ENCODE data around the gene ARHGEF28.

DNA sequence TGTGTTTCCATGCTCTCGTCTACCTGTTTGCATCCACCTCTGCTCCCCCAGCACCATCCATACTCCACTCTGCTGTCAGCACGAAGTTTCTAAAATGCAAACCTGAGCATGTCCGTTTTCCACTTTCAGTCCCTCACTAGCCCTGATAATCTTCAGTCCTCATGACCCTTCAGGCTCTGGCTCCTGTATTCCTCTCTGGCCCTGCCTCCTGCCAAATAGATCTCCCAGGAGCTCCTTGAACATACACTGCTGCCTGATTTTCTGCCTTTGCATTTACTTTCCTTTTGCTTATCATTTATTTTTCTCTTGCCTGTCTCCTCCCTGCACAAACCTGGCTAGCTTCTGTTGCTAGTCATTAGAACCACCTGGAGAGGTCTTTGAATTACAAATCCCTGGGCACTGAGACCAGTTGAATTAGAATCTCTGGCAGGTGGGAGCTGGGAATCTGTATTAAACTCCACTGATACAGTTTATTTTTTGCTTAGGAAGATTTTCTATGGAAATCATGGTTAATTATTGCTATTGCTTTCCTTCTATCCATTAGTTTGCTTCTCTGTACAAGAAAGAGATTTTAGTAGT lies 18.5 kb downstream of the ARHGEF28 start:
- TF ChIP-seq, protein P1, sequence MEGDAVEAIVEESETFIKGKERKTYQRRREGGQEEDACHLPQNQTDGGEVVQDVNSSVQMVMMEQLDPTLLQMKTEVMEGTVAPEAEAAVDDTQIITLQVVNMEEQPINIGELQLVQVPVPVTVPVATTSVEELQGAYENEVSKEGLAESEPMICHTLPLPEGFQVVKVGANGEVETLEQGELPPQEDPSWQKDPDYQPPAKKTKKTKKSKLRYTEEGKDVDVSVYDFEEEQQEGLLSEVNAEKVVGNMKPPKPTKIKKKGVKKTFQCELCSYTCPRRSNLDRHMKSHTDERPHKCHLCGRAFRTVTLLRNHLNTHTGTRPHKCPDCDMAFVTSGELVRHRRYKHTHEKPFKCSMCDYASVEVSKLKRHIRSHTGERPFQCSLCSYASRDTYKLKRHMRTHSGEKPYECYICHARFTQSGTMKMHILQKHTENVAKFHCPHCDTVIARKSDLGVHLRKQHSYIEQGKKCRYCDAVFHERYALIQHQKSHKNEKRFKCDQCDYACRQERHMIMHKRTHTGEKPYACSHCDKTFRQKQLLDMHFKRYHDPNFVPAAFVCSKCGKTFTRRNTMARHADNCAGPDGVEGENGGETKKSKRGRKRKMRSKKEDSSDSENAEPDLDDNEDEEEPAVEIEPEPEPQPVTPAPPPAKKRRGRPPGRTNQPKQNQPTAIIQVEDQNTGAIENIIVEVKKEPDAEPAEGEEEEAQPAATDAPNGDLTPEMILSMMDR (IDR thresholded peaks at IDR 0.05; ENCODE audit: borderline replicate concordance, extremely low read depth, low read length, poor library complexity, severe bottlenecking): no peak
- no peak for TF ChIP-seq EZH2 (IDR thresholded peaks at IDR 0.05; ENCODE audit: borderline replicate concordance, low read depth, low read length, severe bottlenecking)

Measured in DND-41 (cell line).